Measurements from ENCODE around the gene DND1.
"Not testable (repeated sequence)": the region's sequence is repeated elsewhere in the genome, so short reads cannot be mapped to it uniquely, and the experiment has no call there.

The DND1 gene

GRCh38 chr5:140690941-140691924 lies 17.9 kb upstream of the DND1 start, which contains the start of the genes HARS1 and HARS2:
Gene HARS1 (minus strand): TSS chr5:140691370. CDS start chr5:140691304, 66 bp downstream.
Gene HARS2 (plus strand): TSS chr5:140691455. CDS start chr5:140691649, 194 bp downstream.
- DNase-seq (ENCODE audit: low spot score in 2 of 2) (peak; percentile 68 to 74), ATAC-seq (ENCODE audit: low read depth) (peak; percentile 98)
- H3K9me3 Mint-ChIP-seq: no peaks in the 10 kb centered on the region
- peak within 1 kb of the TSS; percentile 94 for H3K27ac Mint-ChIP-seq
- peaks cover 13% of the 10 kb centered on the region for H3K36me3 Mint-ChIP-seq
- H3K4me1 Mint-ChIP-seq: peaks cover 18% of the 10 kb centered on the region
- H3K27me3 Mint-ChIP-seq: no peaks in the 10 kb centered on the region
- H3K4me3 Mint-ChIP-seq: peak within 1 kb of the TSS; percentile 99

- no peaks in the 10 kb centered on the region for H3K27me3 Mint-ChIP-seq
- H3K4me3 Mint-ChIP-seq: peak overlapping the region; percentile 99
- no peaks in the 10 kb centered on the region for H3K9me3 Mint-ChIP-seq
- H3K4me1 Mint-ChIP-seq: peaks cover 17% of the 10 kb centered on the region
- ATAC-seq (ENCODE audit: low read depth) (no peak), DNase-seq (ENCODE audit: low spot score in 2 of 2) (no peak)
- peak overlapping the region; percentile 94 for H3K27ac Mint-ChIP-seq
- peaks cover 6% of the 10 kb centered on the region for H3K36me3 Mint-ChIP-seq
Observed at GRCh38 chr5:140690376-140690932, 17.1 kb upstream of the DND1 start.

DNA sequence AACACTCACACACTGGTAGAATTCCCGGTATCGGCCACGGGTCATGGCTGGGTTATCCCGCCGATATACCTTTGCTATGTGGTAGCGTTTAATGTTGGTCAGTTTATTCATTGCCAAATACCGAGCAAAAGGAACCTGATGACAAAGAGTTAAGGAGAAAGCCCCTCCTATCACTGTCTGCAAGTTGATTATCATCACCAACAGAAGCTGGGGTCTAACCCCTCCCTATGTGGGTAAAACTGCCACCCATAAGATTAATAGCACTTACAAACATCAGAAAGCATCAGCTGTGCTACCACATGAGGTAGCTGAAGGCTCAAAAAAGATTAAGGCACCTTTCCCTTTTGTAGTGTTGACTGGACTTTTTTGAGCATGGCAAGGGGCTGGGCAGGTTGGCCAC lies 5.6 kb upstream of the DND1 start:
- Mint-ChIP-seq H3K9me3 (no peaks in the 10 kb centered on the region), H3K4me3 (no peak overlapping the region), H3K27me3 (no peaks in the 10 kb centered on the region), H3K27ac (no peak overlapping the region), H3K36me3 (peaks cover 23% of the 10 kb centered on the region), H3K4me1 (no peaks in the 10 kb centered on the region)
- DNase-seq (ENCODE audit: low spot score in 2 of 2) (no peak), ATAC-seq (ENCODE audit: low read depth) (no peak)

DNA sequence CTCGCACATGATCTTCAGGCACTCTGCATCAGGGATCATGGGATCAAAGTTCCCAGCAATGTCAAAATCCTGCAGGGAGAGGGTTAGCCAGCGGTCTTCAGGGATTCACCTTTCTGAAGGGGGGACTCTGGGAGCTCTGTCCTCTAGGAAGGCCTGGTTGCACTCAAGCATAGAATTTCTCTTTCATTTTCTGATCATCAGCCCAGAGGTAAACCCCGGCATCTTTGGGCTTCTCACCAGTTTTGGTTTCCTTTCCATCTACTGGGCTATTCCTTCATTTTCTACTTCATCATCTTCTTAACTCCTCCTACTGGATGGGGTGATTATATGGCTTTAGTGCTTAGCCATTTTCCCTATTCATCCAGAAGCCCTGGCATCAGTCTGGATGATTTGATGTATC lies 4.6 kb upstream of the DND1 start:
- no peaks in the 10 kb centered on the region for H3K4me1 Mint-ChIP-seq
- DNase-seq (ENCODE audit: low spot score in 2 of 2) (no peak), ATAC-seq (ENCODE audit: low read depth) (no peak)
- H3K27me3 Mint-ChIP-seq: no peaks in the 10 kb centered on the region
- no peak overlapping the region for H3K4me3 Mint-ChIP-seq
- H3K36me3 Mint-ChIP-seq: peaks cover 24% of the 10 kb centered on the region
- H3K27ac Mint-ChIP-seq: no peak overlapping the region
- H3K9me3 Mint-ChIP-seq: no peaks in the 10 kb centered on the region

GRCh38 chr5:140674629-140675028 lies 1.3 kb upstream of the DND1 start:
- H3K36me3 Mint-ChIP-seq: peaks cover 23% of the 10 kb centered on the region

DNA sequence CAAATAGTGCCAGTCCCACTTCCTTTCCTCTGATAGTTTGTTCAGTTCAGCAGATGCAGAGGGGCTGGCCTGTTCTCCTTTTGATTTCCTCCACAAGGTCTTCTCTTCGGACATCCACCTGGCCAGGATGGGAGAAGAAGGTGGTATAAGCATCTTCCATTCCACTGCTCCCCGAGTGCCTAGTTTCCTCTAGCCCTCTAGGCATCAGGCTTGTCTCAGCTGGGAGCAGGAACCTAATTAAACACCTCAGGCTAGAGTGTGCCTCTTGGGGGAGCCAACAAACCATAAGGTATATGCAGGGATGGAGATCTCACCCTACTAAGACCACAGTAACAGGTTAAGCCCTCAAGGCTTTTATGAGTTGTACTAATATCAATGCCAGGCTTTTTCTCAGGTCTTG lies 835 bp upstream of the DND1 start:
- Mint-ChIP-seq H3K36me3 (peaks cover 22% of the 10 kb centered on the region), H3K4me3 (no peak overlapping the region), H3K27ac (no peak overlapping the region), H3K9me3 (no peaks in the 10 kb centered on the region), H3K4me1 (no peaks in the 10 kb centered on the region), H3K27me3 (no peaks in the 10 kb centered on the region)
- ATAC-seq (ENCODE audit: low read depth) (no peak), DNase-seq (ENCODE audit: low spot score in 2 of 2) (no peak)

More at GRCh38 chr5:140674629-140675028, 1.3 kb upstream of the DND1 start:
- no peak for DNase-seq (ENCODE audit: low spot score in 2 of 2)
- Mint-ChIP-seq H3K27me3 (no peaks in the 10 kb centered on the region), H3K9me3 (no peaks in the 10 kb centered on the region), H3K27ac (no peak overlapping the region), H3K4me1 (no peaks in the 10 kb centered on the region), H3K4me3 (no peak overlapping the region)
- ATAC-seq (ENCODE audit: low read depth): no peak

DNA sequence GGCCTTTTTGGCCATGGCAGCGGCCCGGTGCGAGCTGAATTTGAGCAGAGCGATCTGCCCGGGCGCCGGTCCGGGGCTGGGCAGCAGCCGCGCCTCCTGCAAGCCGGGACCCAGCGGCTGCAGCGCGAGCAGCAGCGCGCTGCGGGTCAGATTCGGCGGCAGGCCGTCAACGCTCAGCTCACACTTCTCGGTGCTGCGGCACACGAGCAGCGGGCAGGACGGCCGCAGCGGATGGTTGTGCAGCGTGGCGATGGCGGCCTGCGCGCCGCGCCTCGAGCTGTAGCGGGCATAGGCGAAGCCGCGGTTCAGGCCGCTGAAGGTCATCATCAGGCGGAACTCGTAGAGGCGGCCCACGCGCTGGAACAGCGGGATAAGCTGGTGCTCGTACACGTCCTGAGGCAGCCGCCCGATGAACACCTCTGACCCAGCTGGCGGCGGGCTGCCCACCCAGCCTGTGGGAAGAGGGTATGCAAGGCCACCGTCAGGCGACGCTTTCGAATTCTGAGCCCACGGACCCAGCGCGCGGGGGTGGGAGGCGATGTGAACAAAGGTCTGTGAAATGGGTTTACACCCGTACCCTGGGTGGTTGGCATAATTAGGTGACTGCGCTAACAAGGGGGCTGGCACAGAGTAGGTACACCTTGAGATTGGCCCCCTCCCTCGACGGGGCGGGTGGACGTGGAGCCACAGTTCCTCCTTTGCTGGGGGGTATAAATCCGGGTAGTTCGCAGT lies 755 bp downstream of the DND1 start:
- Mint-ChIP-seq H3K4me3 (no peak overlapping the region), H3K4me1 (peaks cover 4% of the 10 kb centered on the region), H3K9me3 (no peaks in the 10 kb centered on the region), H3K27ac (no peak overlapping the region), H3K36me3 (peaks cover 31% of the 10 kb centered on the region), H3K27me3 (no peaks in the 10 kb centered on the region)
- DNase-seq (ENCODE audit: low spot score in 2 of 2): no peak
- ATAC-seq (ENCODE audit: low read depth): no peak

DNA sequence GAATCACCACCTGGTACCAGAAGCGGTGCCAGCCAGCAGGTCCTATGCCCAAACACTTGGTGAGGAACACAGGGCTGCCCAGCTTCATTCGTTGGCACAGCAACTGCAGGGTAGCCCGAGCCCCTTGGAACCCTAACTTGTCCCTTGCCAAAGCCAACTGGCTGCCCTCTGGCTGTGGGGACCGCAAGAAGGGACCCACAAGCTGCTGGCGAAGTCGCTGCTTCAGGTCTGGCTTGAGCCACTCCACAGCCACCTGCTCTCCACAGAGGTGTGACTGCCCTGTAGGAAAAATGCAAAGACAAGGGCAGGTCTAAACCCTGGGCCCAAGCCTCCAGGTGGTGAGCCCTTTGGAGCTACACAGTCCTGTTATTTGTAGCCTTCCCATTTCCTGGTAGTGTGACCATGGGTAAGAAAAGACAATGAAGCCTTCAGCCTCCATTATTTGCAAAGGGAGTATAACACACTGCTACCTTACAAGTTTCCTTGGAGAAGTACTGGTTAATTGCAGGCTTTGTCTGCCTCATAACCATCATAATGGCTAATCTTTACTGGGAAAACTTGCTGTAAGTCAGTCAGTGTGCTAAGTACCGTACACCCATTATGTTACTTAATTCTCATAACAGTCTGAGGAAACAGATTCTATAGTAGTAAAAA lies 1.8 kb downstream of the DND1 start:
- DNase-seq (ENCODE audit: low spot score in 2 of 2): no peak
- Mint-ChIP-seq H3K9me3 (no peaks in the 10 kb centered on the region), H3K4me1 (peaks cover 14% of the 10 kb centered on the region), H3K27me3 (no peaks in the 10 kb centered on the region), H3K36me3 (peaks cover 27% of the 10 kb centered on the region), H3K27ac (no peak overlapping the region), H3K4me3 (no peak overlapping the region)
- no peak for ATAC-seq (ENCODE audit: low read depth)

DNA sequence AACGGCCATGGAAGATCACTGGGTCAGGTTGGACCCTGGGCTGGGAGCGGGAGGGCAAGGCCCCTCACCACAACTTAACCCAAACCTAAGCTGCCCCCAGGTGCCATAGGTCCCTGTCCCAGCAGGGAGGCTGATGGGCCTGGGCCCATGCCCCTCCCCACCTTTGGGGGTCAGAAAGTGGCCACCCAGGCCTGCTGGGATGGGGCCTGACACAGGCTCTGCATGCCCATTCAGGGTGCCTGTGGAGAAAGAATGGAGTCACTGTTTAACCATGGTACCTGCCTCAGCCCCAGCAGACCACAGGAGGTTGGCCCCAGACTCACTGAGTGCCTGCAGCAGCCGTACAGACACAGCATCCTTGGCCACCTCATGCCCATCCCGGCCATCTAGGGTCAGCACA lies 2.3 kb downstream of the DND1 start:
- peaks cover 17% of the 10 kb centered on the region for H3K4me1 Mint-ChIP-seq
- ATAC-seq (ENCODE audit: low read depth); H3K27me3 Mint-ChIP-seq; H3K9me3 Mint-ChIP-seq; H3K27ac Mint-ChIP-seq; DNase-seq (ENCODE audit: low spot score in 2 of 2); H3K4me3 Mint-ChIP-seq: not testable (repeated sequence)
- H3K36me3 Mint-ChIP-seq: peaks cover 26% of the 10 kb centered on the region

DNA sequence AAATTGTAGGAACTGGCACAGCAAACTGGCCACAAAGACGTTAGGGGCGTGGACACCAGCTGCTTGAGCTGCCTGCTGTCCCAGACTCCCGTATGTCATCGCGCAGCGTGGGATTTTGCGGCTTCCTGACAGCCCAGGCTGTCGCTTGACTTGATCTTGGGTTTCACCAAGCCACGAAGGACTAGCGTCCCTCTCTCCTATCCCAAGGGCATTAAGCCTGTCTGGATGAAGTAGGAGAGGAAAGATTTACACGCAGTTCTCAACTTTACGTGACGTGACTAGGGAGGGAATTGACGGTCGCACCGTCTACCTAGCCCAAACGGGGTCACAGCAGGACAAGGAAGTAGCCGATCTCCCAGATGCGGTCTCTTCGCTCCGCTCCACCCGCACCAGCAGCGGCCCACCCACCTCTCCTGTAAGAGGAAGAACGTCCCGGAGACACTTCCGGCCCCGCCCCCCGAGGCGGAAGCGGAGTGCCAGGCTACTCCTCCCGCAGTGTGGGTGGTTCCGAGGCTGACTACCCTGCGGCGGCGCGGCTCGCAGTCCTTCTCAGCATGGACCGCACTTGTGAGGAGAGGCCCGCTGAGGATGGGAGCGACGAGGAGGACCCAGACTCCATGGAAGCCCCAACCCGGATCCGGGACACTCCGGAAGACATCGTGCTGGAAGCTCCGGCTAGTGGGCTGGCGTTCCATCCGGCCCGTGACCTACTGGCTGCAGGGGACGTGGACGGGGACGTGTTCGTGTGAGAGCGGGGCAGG lies 8.8 kb downstream of the DND1 start, which contains the start of gene WDR55:
Gene WDR55, plus strand, starts transcription at position 546 of the 761 bp plus-strand sequence. Its CDS starts 9 bp downstream, at position 555.
- Mint-ChIP-seq H3K27ac (peak within 1 kb of the TSS; percentile 95), H3K27me3 (no peaks in the 10 kb centered on the region), H3K9me3 (peaks cover 2% of the 10 kb centered on the region), H3K4me3 (peak within 1 kb of the TSS; percentile 98), H3K4me1 (peaks cover 24% of the 10 kb centered on the region), H3K36me3 (peaks cover 39% of the 10 kb centered on the region)
- ATAC-seq (ENCODE audit: low read depth) (peak; percentile 96), DNase-seq (ENCODE audit: low spot score in 2 of 2) (peak; percentile 84 to 87)

DNA sequence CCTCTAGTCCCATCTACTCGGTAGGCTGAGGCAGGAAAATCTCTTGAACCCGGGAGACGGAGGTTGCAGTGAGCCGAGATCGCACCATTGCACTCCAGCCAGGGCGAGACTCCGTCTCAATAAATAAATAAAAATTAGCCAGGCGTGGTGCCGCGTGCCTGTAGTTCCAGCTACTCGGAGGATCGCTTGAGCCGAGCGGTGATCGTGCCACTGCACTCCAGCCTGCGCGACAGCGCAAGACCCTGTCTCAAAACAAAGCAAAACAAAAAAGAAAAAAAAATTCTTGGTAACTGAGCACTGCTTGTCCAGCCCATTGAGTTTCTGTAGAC lies 9.4 kb downstream of the DND1 start:
- Mint-ChIP-seq H3K27me3 (no peaks in the 10 kb centered on the region), H3K9me3 (peaks cover 2% of the 10 kb centered on the region), H3K27ac (peak overlapping the region; percentile 95), H3K4me3 (peak overlapping the region; percentile 98), H3K4me1 (peaks cover 24% of the 10 kb centered on the region), H3K36me3 (peaks cover 35% of the 10 kb centered on the region)
- no peak for DNase-seq (ENCODE audit: low spot score in 2 of 2)
- ATAC-seq (ENCODE audit: low read depth): no peak

DNA sequence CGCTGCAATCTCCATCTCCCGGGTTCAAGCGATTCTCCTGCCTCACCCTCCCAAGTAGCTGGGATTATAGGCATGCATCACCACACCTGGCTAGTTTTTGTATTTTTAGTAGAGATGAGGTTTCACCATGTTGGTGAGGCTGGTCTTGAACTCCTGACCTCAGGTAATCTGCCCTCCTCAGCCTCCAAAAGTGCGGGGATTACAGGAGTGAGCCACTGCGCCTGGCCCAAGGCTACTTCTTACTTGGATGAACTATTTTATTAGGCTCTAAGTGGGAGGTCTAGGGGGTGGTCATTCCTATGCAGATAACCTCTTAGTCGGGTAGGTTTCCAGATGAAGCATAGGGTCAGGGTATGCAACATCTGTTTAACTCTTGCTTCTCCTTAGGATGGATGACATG lies 13.0 kb downstream of the DND1 start:
- not testable (repeated sequence) for H3K4me1 Mint-ChIP-seq, H3K4me3 Mint-ChIP-seq

DNA sequence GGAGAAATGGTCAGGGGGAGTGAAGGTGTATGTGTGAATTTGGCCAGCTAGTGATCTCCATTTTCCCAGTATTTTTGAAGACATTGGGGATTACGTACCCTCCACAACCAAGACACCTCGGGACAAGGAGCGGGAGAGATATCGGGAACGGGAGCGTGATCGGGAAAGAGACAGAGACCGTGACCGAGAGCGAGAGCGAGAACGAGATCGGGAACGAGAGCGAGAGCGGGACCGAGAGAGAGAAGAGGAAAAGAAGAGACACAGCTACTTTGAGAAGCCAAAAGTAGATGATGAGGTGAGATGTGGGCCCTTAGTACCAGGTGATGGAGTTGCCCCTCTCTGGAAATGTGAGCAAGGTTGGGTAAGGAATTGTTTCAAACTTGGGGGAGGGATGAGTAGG lies 14.5 kb downstream of the DND1 start:
- Mint-ChIP-seq H3K27me3 (no peaks in the 10 kb centered on the region), H3K27ac (no peak overlapping the region), H3K4me3 (no peak overlapping the region), H3K4me1 (no peaks in the 10 kb centered on the region), H3K36me3 (peaks cover 47% of the 10 kb centered on the region), H3K9me3 (no peaks in the 10 kb centered on the region)
- DNase-seq (ENCODE audit: low spot score in 2 of 2) (no peak), ATAC-seq (ENCODE audit: low read depth) (no peak)

More for the DNA sequence above, 13.0 kb downstream of the DND1 start:
- H3K27ac Mint-ChIP-seq; H3K27me3 Mint-ChIP-seq; ATAC-seq (ENCODE audit: low read depth); DNase-seq (ENCODE audit: low spot score in 2 of 2); H3K9me3 Mint-ChIP-seq: not testable (repeated sequence)
- H3K36me3 Mint-ChIP-seq: peaks cover 38% of the 10 kb centered on the region
